Ovary (tissue), 9 donors: ENCODE results near the gene ZNF365. TPM values are rescaled to one million over a fixed set of nuclear protein-coding genes. Genes with fewer than 3 reads are reported as not detected.

ENCODE experiments used
- DNase-seq, 5 donors: peaks; one replicate each; pipeline ENCODE4 v3.0.0-alpha.2; 2019 to 2020
- H3K27ac ChIP-seq, 2 donors: fragments of 200-600 bp; one replicate each; pipeline versions ENCODE4 v1.5.1 to v1.8.0; 2019 to 2022
- H3K27me3 ChIP-seq: fragments of 200-600 bp; one replicate; pipeline ENCODE4 v1.8.0; 2022
- H3K36me3 ChIP-seq: fragments of 200-600 bp; sonication (generic); one replicate; pipeline ENCODE4 v1.5.1; 2019
- H3K4me1 ChIP-seq: one replicate; pipeline ENCODE4 v1.8.1; 2013; ENCODE audit warnings: mild to moderate bottlenecking, moderate library complexity; ENCODE audit not compliant: insufficient read depth
- H3K4me3 ChIP-seq: fragments of 200-600 bp; sonication (generic); one replicate; pipeline ENCODE4 v1.5.1; 2017
- H3K9me3 ChIP-seq, 2 donors: fragments of 200-600 bp in 1 of 2; sonication (generic) in 1 of 2; one replicate each; pipeline versions ENCODE4 v1.5.1 to v1.8.1; 2013 to 2019; ENCODE audit warnings: mild to moderate bottlenecking in 1 of 2, moderate library complexity in 1 of 2
- EP300 ChIP-seq: sonication (generic); formaldehyde crosslinking; IDR thresholded peaks from one replicate; pipeline ENCODE4 v1.6.1; 2017; ENCODE audit warnings: antibody characterized with exemption
- POLR2A ChIP-seq: fragments of 450-650 bp; IDR thresholded peaks from one replicate; pipeline ENCODE4 v1.6.1; 2017; ENCODE audit warnings: antibody characterized with exemption, mild to moderate bottlenecking, moderate library complexity
- WGBS, 3 donors: extraction: QIAGEN DNeasy Blood & Tissue Kit in 1 of 3; methylation state at CpG; one replicate each; pipeline versions ENCODE4 v1.1.5 to v1.1.7; 2013 to 2017; 5-methylcytosine and 5-hydroxymethylcytosine counted together
- intact Hi-C, 4 donors: fragments of 100-400 bp; cut with DNase I; formaldehyde crosslinking; loops; one replicate each; pipeline versions ENCODE4 v1.11.0 to v1.15.1; 2022 to 2023
- polyA plus RNA-seq, 2 donors: library from polyadenylated mRNA; stranded (reverse); fragments of 200-250 nt in 1 of 2; fragments of 350-450 nt in 1 of 2; fragmentation: Illumina TruSeq in 1 of 2; extraction: RNeasy Lipid Tissue Mini Kit (QIAGEN cat#74804) in 1 of 2; gene quantifications; one replicate each; pipeline ENCODE4 v1.2.3, GENCODE V29; 2013 to 2014
- total RNA-seq, 7 donors: library from RNA; depleted of rRNA in 2 of 7; stranded (reverse); fragments of >200 nt in 2 of 7; fragmentation: NEBNext Ultra II Directional in 3 of 7; extraction: Animal tissue kit (Norgen Biotek cat#: 25700) in 3 of 7; gene quantifications; one replicate each; pipeline versions ENCODE4 v1.1.0 to v1.2.4, GENCODE V29; 2016 to 2023
- TF ChIP-seq, protein P1 (sequence below), 3 donors: fragments of 450-650 bp in 2 of 3; fragments of 200-600 bp in 1 of 3; IDR thresholded peaks; one replicate each; pipeline versions ENCODE4 v1.5.1 to v1.8.0; 2016 to 2022; ENCODE audit warnings: antibody characterized with exemption in 3 of 3, mild to moderate bottlenecking in 1 of 3
- donor health status: DM: no; HTN: no; CAD: no; lungs with moderate emphysema.
- donor health status: DM: no; HTN: no; CAD: no.
- donor health status: Bipolar disorder and iron deficiency.
- donor health status: DM: yes; HTN: yes; CAD: no.
- donor health status: DM: no; HTN: no; CAD: no.
- donor health status: DM: yes; HTN: yes; CAD: no.

The ZNF365 gene
- total and polyA plus RNA-seq, 9 donors = 0.16 to 1.6 (median 0.45) TPM

DNA sequence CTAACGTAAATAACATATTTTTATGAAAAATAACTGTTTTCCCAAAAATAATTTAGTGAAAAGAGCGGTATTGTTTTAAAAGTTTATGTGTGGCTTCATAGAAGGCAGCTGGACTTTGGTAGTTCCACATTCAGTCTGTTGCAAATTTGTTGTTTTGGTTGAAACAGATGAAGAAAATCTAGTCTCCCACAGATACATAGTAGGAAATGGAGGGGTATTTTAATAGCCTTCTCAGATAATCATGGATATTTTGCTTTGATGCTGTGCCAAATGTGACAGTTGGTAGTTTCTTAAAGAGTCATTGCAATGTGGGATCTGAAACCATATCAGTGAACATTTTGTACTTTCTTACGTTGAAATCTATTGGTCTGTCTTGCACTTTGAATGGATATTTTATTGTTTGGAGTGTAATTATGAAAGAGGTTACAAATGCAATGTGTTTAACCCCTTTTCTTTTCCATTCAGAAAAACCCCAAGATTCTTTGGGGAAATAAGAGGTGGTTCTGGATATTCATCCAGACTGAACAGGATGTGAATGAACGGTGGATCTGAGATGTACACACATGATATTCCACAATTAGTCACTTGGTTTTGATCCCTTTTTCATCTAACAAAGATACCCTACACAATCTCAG, 10.4 kb downstream of the ZNF365 start:
- DNase-seq = no peak
- H3K9me3 ChIP-seq = no peaks in the 10 kb centered on the region
- intact Hi-C loops = no loop called here
- TF ChIP-seq, protein P1, sequence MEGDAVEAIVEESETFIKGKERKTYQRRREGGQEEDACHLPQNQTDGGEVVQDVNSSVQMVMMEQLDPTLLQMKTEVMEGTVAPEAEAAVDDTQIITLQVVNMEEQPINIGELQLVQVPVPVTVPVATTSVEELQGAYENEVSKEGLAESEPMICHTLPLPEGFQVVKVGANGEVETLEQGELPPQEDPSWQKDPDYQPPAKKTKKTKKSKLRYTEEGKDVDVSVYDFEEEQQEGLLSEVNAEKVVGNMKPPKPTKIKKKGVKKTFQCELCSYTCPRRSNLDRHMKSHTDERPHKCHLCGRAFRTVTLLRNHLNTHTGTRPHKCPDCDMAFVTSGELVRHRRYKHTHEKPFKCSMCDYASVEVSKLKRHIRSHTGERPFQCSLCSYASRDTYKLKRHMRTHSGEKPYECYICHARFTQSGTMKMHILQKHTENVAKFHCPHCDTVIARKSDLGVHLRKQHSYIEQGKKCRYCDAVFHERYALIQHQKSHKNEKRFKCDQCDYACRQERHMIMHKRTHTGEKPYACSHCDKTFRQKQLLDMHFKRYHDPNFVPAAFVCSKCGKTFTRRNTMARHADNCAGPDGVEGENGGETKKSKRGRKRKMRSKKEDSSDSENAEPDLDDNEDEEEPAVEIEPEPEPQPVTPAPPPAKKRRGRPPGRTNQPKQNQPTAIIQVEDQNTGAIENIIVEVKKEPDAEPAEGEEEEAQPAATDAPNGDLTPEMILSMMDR (IDR thresholded peaks at IDR 0.05) = no peak
- TF ChIP-seq EP300 (no peak), POLR2A (no peak)
- H3K36me3 ChIP-seq = no peaks in the 10 kb centered on the region
- H3K4me3 ChIP-seq = no peak overlapping the region
- 10 to 26% (median 11%) methylated on average over 4 of the region's 4 CpGs for WGBS, 3 donors
- H3K27me3 ChIP-seq = no peaks in the 10 kb centered on the region
- no peak overlapping the region for H3K27ac ChIP-seq
- no peaks in the 10 kb centered on the region for H3K4me1 ChIP-seq

DNA sequence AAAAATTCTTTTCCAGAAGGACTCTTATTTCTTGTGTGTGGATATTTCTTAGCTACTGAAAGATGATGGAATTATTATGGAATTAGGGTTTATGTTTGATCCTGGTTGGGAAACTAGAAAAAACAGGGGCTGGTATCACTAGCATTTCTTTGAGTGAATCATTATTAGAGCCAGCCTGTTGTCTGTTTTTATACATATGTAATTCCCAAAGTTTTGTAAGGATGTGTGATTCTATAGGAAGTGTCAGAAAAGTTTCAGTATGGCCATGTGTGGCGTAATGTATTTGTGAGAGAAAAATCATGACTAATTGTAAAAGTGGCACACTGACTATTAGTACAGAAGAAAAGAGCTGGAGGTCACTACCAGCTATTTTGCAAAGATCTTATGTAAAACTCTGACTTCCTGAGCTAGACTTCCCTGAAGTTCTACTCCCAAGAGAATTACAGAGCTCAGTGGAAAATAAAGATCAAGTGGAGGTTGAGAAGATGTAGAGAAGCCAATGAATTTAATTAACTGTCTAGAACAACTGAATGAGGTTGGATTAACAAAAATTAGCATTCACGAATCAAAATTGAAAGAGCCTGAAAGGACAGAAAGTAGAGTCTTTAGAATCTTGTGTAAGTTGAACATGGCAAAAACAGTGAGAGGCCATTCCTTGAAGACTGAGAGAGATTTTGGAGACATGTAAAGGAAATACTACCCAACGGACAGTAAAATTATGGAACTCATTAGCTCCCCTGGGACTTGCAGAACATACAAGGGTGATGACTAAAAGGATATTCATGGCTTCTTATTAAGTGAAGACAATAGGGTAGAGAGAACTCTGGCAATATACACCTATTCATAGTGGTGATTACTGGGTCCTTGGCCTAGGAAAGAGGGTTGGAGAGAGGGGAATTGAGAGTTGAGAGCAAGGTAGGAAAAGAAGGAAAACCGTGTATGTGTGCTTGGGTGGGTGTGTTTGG, 12.5 kb downstream of the ZNF365 start:
- intact Hi-C loops = no loop called here
- 90 to 94% (median 92%) methylated on average over 4 of the region's 4 CpGs for WGBS, 3 donors
- H3K27me3 ChIP-seq = no peaks in the 10 kb centered on the region
- no peaks in the 10 kb centered on the region for H3K36me3 ChIP-seq
- no peaks in the 10 kb centered on the region for H3K4me1 ChIP-seq
- TF ChIP-seq, protein P1 (IDR thresholded peaks at IDR 0.05) = no peak
- no peak for TF ChIP-seq POLR2A
- TF ChIP-seq EP300 = no peak
- no peak overlapping the region for H3K4me3 ChIP-seq
- H3K9me3 ChIP-seq = no peaks in the 10 kb centered on the region
- DNase-seq = no peak
- no peak overlapping the region for H3K27ac ChIP-seq

DNA sequence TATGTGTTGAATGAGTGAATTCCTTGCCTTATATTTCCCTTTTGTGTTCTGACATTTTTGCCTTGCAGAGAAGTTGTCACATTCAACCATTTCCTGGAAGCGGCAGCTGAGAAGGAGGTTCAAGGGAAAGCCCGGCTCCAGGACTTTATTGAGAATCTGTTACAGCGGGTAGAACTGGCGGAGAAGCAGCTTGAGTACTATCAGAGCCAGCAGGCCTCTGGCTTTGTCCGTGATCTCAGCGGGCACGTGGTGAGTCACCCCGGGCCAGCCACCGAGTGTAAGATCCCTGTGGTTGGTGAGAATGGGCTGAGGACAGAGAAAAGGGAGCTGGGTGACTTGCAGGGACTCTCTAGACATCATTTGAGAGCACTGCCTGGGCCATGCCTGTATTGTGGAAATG, 14.2 kb downstream of the ZNF365 start:
- TF ChIP-seq, protein P1 (IDR thresholded peaks at IDR 0.05) = no peak
- TF ChIP-seq POLR2A = no peak
- TF ChIP-seq EP300 = no peak
- Histone ChIP-seq H3K27ac (no peak overlapping the region), H3K36me3 (no peaks in the 10 kb centered on the region), H3K4me1 (no peaks in the 10 kb centered on the region), H3K27me3 (no peaks in the 10 kb centered on the region), H3K4me3 (no peak overlapping the region), H3K9me3 (no peaks in the 10 kb centered on the region)
- DNase-seq = no peak
- intact Hi-C loops = no loop called here
- WGBS, 3 donors = 94 to 97% (median 96%) methylated on average over 9 of the region's 9 CpGs

DNA sequence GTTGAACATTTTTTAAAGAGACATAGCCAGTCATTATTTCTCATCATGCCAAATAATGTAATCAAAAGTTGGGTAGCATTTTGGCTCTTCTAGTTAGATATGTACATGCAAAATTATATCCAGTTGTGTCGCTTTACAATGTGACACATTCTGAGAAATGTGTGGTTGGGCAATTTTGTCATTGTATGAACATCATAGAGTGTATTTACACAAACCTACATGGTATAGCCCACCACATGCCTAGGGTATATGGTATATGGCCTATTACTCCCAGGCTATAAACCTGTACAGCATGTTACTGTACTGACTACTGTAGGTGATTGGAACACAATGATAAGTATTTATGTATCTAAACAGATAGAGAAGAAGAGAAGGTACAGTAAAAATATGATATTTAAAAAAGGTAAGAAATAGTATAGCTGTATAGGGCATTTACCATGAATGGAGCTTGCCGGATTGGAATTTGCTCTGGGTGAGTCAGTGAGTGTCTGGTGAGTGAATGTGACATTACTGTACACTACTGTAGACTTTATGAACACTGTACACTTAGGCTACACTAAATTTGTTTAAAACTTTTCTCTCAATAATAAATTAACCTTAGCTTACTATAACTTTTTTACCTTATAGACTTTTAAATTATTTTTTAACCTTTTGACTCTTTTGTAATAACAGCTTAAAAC, 16.5 kb downstream of the ZNF365 start:
- Histone ChIP-seq H3K27me3 (no peaks in the 10 kb centered on the region), H3K4me3 (no peak overlapping the region), H3K27ac (no peak overlapping the region), H3K9me3 (no peaks in the 10 kb centered on the region), H3K4me1 (no peaks in the 10 kb centered on the region), H3K36me3 (no peaks in the 10 kb centered on the region)
- TF ChIP-seq, protein P1 (IDR thresholded peaks at IDR 0.05) = no peak
- no peak for DNase-seq
- intact Hi-C loops = no loop called here
- WGBS, 3 donors = 95 to 97% (median 97%) methylated on average over 2 of the region's 2 CpGs
